Smooth muscle cell (in vitro differentiated cells): ENCODE data around the gene IFNK. TPM values are rescaled to one million over a fixed set of nuclear protein-coding genes. Genes with fewer than 3 reads are reported as not detected.

ENCODE experiments used
- DNase-seq: peaks from one replicate; lab custom pipeline; 2025; ENCODE audit not compliant: unreplicated experiment; lab: John Stamatoyannopoulos, UW
- H2AFZ ChIP-seq: fragments of 200-600 bp; sonication (generic); 2 replicates; pipeline ENCODE4 v1.6.0; 2016; ENCODE audit warnings: antibody characterized with exemption, low read depth, mild to moderate bottlenecking
- H3F3A ChIP-seq: fragments of 200-600 bp; sonication (generic); 2 replicates; pipeline ENCODE4 v1.6.0; 2017; ENCODE audit warnings: antibody characterized with exemption, low read depth
- H3K27ac ChIP-seq: fragments of 200-600 bp; sonication (generic); 2 replicates; pipeline ENCODE4 v1.5.1; 2016; ENCODE audit warnings: low read depth, mild to moderate bottlenecking
- H3K27me3 ChIP-seq: fragments of 200-600 bp; sonication (generic); 2 replicates; pipeline ENCODE4 v1.6.1; 2016; ENCODE audit warnings: low read depth, mild to moderate bottlenecking
- H3K36me3 ChIP-seq: fragments of 200-600 bp; sonication (generic); 2 replicates; pipeline ENCODE4 v1.5.1; 2016; ENCODE audit warnings: low read depth
- H3K4me1 ChIP-seq: fragments of 200-600 bp; sonication (generic); 2 replicates; pipeline ENCODE4 v1.5.1; 2016; ENCODE audit warnings: low read depth
- H3K4me2 ChIP-seq: fragments of 200-600 bp; sonication (generic); 2 replicates; pipeline ENCODE4 v1.6.0; 2016; ENCODE audit warnings: mild to moderate bottlenecking
- H3K4me3 ChIP-seq: fragments of 200-600 bp; sonication (generic); 2 replicates; pipeline ENCODE4 v1.5.1; 2016; ENCODE audit warnings: mild to moderate bottlenecking
- H3K79me2 ChIP-seq: fragments of 200-600 bp; sonication (generic); 2 replicates; pipeline ENCODE4 v1.6.0; 2016; ENCODE audit warnings: low read depth, mild to moderate bottlenecking
- H3K9ac ChIP-seq: fragments of 200-600 bp; sonication (generic); 2 replicates; pipeline ENCODE4 v1.6.0; 2016; ENCODE audit warnings: low read depth
- H3K9me3 ChIP-seq: fragments of 200-600 bp; sonication (generic); replicated peaks from 2 replicates; pipeline ENCODE4 v1.5.1; 2016; ENCODE audit warnings: low read depth
- H4K20me1 ChIP-seq: fragments of 200-600 bp; sonication (generic); 2 replicates; pipeline ENCODE4 v1.6.0; 2016; ENCODE audit warnings: low read depth
- CTCF ChIP-seq: fragments of 200-600 bp; sonication (generic); IDR thresholded peaks from 2 replicates; pipeline ENCODE4 v1.5.1; 2017; ENCODE audit warnings: borderline replicate concordance, mild to moderate bottlenecking, antibody characterized with exemption; ENCODE audit not compliant: insufficient read depth, poor library complexity, severe bottlenecking
- WGBS: methylation state at CpG from one replicate; pipeline ENCODE4 v1.1.7; 2016; ENCODE audit warnings: low lambda C conversion rate; 5-methylcytosine and 5-hydroxymethylcytosine counted together
- polyA plus RNA-seq: library from polyadenylated mRNA; unstranded; fragments of >200 nt; fragmentation: Nextera tagmentation; extraction: Ambion mirVana; gene quantifications from 2 replicates; pipeline ENCODE4 v1.2.1, GENCODE V29; 2016
- total RNA-seq: library from RNA; depleted of rRNA; stranded (reverse); fragments of >200 nt; gene quantifications from 2 replicates; pipeline ENCODE4 v1.2.3, GENCODE V29; 2014

IFNK gene
- total and polyA plus RNA-seq, 2 experiments from 2014 or later, result not detected

GRCh38 chr9:27523141-27523540 is 949 bp upstream of the IFNK start:
- Histone ChIP-seq H3K9ac (no peak overlapping the region), H3K27me3 (no peaks in the 10 kb centered on the region), H3K79me2 (peaks cover 7% of the 10 kb centered on the region), H3K9me3 (no peaks in the 10 kb centered on the region), H3K4me3 (no peak overlapping the region), H2AFZ (no peak overlapping the region), H3K4me2 (no peak overlapping the region), H3K36me3 (no peaks in the 10 kb centered on the region), H3K4me1 (peaks cover 15% of the 10 kb centered on the region), H3K27ac (no peak overlapping the region), H4K20me1 (no peaks in the 10 kb centered on the region), H3F3A (peaks cover 6% of the 10 kb centered on the region)
- TF ChIP-seq CTCF, result no peak
- no peak for DNase-seq

GRCh38 chr9:27527702-27528075 is 3.6 kb downstream of the IFNK start:
- Histone ChIP-seq H4K20me1 (no peaks in the 10 kb centered on the region), H3K9ac (peak overlapping the region; percentile 85), H3K36me3 (no peaks in the 10 kb centered on the region), H3K4me1 (peaks cover 12% of the 10 kb centered on the region), H3K27me3 (no peaks in the 10 kb centered on the region), H3F3A (no peaks in the 10 kb centered on the region), H3K27ac (peak overlapping the region; percentile 91), H2AFZ (peak overlapping the region; percentile 81), H3K9me3 (no peaks in the 10 kb centered on the region), H3K4me3 (peak overlapping the region; percentile 59), H3K4me2 (peak overlapping the region; percentile 94), H3K79me2 (peaks cover 7% of the 10 kb centered on the region)
- no peak for DNase-seq
- WGBS, result 26% methylated on average over 8 of the region's 8 CpGs
- TF ChIP-seq CTCF, result no peak

- peak overlapping the region; percentile 91 for H3K27ac ChIP-seq
- H3K9ac ChIP-seq, result peak overlapping the region; percentile 85
These were observed 4.2 kb downstream of the IFNK start for GRCh38 chr9:27528076-27528885.

More at GRCh38 chr9:27528076-27528885, 4.2 kb downstream of the IFNK start:
- Histone ChIP-seq H4K20me1 (no peaks in the 10 kb centered on the region), H3K79me2 (peaks cover 6% of the 10 kb centered on the region), H3K4me1 (peaks cover 10% of the 10 kb centered on the region), H3K36me3 (no peaks in the 10 kb centered on the region), H3K4me3 (peak overlapping the region; percentile 59), H3K9me3 (no peaks in the 10 kb centered on the region), H3F3A (no peaks in the 10 kb centered on the region), H2AFZ (peak overlapping the region; percentile 81), H3K27me3 (no peaks in the 10 kb centered on the region), H3K4me2 (peak overlapping the region; percentile 94)
- no peak for TF ChIP-seq CTCF
- peak; percentile 17 for DNase-seq
- 2% methylated on average over 42 of the region's 44 CpGs for WGBS
